Neuronal stem cell (in vitro differentiated cells): Measurements from ENCODE around the gene ALOX15B.

Source experiments
- DNase-seq: peaks from one replicate; pipeline ENCODE4 v3.0.0-alpha.2; 2013; ENCODE audit warnings: low spot score
- H2AFZ ChIP-seq: one replicate; pipeline ENCODE4 v1.6.1; 2013; ENCODE audit warnings: mild to moderate bottlenecking, low read length, inconsistent platforms
- H2AK5ac ChIP-seq: 2 replicates; pipeline ENCODE4 v1.6.1; 2013; ENCODE audit warnings: low read depth, mild to moderate bottlenecking, inconsistent platforms, low read length, moderate library complexity, mixed read lengths
- H2BK120ac ChIP-seq: 2 replicates; pipeline ENCODE4 v1.6.1; 2013; ENCODE audit warnings: low read depth, mild to moderate bottlenecking, inconsistent platforms, low read length, moderate library complexity, mixed read lengths
- H2BK12ac ChIP-seq: one replicate; pipeline ENCODE4 v1.6.1; 2013; ENCODE audit warnings: low read length, inconsistent platforms
- H2BK15ac ChIP-seq: 2 replicates; pipeline ENCODE4 v1.6.1; 2013; ENCODE audit warnings: mild to moderate bottlenecking, low read length, inconsistent platforms, mixed read lengths
- H2BK5ac ChIP-seq: one replicate; pipeline ENCODE4 v1.6.1; 2013; ENCODE audit warnings: inconsistent platforms, mild to moderate bottlenecking, low read length, moderate library complexity
- H3K14ac ChIP-seq: one replicate; pipeline ENCODE4 v1.6.1; 2013; ENCODE audit warnings: low read length, inconsistent platforms
- H3K18ac ChIP-seq: 2 replicates; pipeline ENCODE4 v1.6.1; 2013; ENCODE audit warnings: low read length, inconsistent platforms
- H3K23ac ChIP-seq: 2 replicates; pipeline ENCODE4 v1.6.1; 2013; ENCODE audit warnings: low read depth, mild to moderate bottlenecking, mixed read lengths, low read length, inconsistent platforms; ENCODE audit not compliant: poor library complexity
- H3K27ac ChIP-seq: replicated peaks from 3 replicates; pipeline ENCODE4 v1.5.1; 2013; ENCODE audit warnings: low read length, inconsistent platforms
- H3K27me3 ChIP-seq, 3 experiments: 2 replicates each; pipeline ENCODE4 v1.6.1; 2013; ENCODE audit warnings: low read length in 3 of 3, mild to moderate bottlenecking in 2 of 3, inconsistent platforms in 1 of 3, low read depth in 1 of 3, mixed read lengths in 1 of 3, moderate library complexity in 1 of 3; ENCODE audit not compliant: control insufficient read depth in 3 of 3, insufficient read depth in 3 of 3
- H3K36me3 ChIP-seq, 2 donors: replicated peaks in 1 of 2; 2 replicates each; pipeline ENCODE4 v1.6.1; 2013; ENCODE audit warnings: low read length in 2 of 2; ENCODE audit not compliant: control insufficient read depth in 2 of 2, insufficient read depth in 2 of 2
- H3K4ac ChIP-seq: 2 replicates; pipeline ENCODE4 v1.6.1; 2013; ENCODE audit warnings: inconsistent platforms, mild to moderate bottlenecking, low read length, moderate library complexity
- H3K4me1 ChIP-seq, 2 donors: 1 replicate in 1 of 2; 2 replicates in 1 of 2; pipeline ENCODE4 v1.6.1; 2013; ENCODE audit warnings: low read length in 2 of 2, low read depth in 1 of 2; ENCODE audit not compliant: control insufficient read depth in 2 of 2, insufficient read depth in 1 of 2
- H3K4me2 ChIP-seq: one replicate; pipeline ENCODE4 v1.6.1; 2013; ENCODE audit warnings: mild to moderate bottlenecking, low read length, inconsistent platforms; ENCODE audit not compliant: insufficient read depth, poor library complexity, severe bottlenecking
- H3K4me3 ChIP-seq, 2 donors: 2 replicates each; pipeline ENCODE4 v1.5.1; 2013; ENCODE audit warnings: low read length in 2 of 2, mild to moderate bottlenecking in 2 of 2, inconsistent platforms in 1 of 2, moderate library complexity in 1 of 2
- H3K79me1 ChIP-seq: one replicate; pipeline ENCODE4 v1.6.1; 2013; ENCODE audit warnings: low read depth, mild to moderate bottlenecking, inconsistent platforms, low read length, moderate library complexity
- H3K9ac ChIP-seq: one replicate; pipeline ENCODE4 v1.6.1; 2013; ENCODE audit warnings: mild to moderate bottlenecking, low read depth, low read length, inconsistent platforms; ENCODE audit not compliant: poor library complexity
- H3K9me3 ChIP-seq, 2 donors: replicated peaks in 1 of 2; 2 replicates each; pipeline versions ENCODE3 to v1.6.1; 2013; ENCODE audit warnings: low read length in 2 of 2, mild to moderate bottlenecking in 2 of 2, inconsistent platforms in 1 of 2, low read depth in 1 of 2, mixed read lengths in 1 of 2, moderate library complexity in 1 of 2; ENCODE audit not compliant: control insufficient read depth in 2 of 2, insufficient read depth in 1 of 2
- H4K8ac ChIP-seq: one replicate; pipeline ENCODE4 v1.6.1; 2013; ENCODE audit warnings: low read depth, mild to moderate bottlenecking, inconsistent platforms, low read length, moderate library complexity
- H4K91ac ChIP-seq: one replicate; pipeline ENCODE4 v1.6.1; 2013; ENCODE audit warnings: low read length, low read depth, mild to moderate bottlenecking, inconsistent platforms; ENCODE audit not compliant: poor library complexity
- WGBS, 2 donors: extraction: QIAGEN DNeasy Blood & Tissue Kit; methylation state at CpG; one replicate each; pipeline ENCODE4 v1.1.7; 2013; ENCODE audit warnings: missing lambda C conversion rate in 2 of 2, mixed read lengths in 1 of 2; ENCODE audit not compliant: insufficient read length in 2 of 2, insufficient replicate concordance in 1 of 2; ENCODE audit errors: extremely low coverage in 2 of 2; 5-methylcytosine and 5-hydroxymethylcytosine counted together

Gene ALOX15B

GRCh38 chr17:8002721-8003593 lies 35.9 kb upstream of the ALOX15B start:
- Histone ChIP-seq H4K91ac (no peak overlapping the region), H3K4me3 (peak overlapping the region in 1 of 2 donors; percentile 46), H3K9me3 (peaks cover 0 to 6% of the 10 kb centered on the region in 2 donors), H3K14ac (peak overlapping the region; percentile 75), H2BK15ac (peak overlapping the region; percentile 93), H3K4me1 (peaks cover 0 to 4% of the 10 kb centered on the region in 2 donors), H2BK5ac (peak overlapping the region; percentile 66), H3K4me2 (peak overlapping the region; percentile 66), H2AFZ (peak overlapping the region; percentile 75), H3K18ac (peak overlapping the region; percentile 92), H3K4ac (peak overlapping the region; percentile 84), H3K27me3 (peaks cover 5 to 73% (median 36%) of the 10 kb centered on the region in 3 experiments), H2BK12ac (peak overlapping the region; percentile 73), H2BK120ac (no peak overlapping the region), H4K8ac (no peak overlapping the region), H3K23ac (peak overlapping the region; percentile 92), H3K79me1 (no peaks in the 10 kb centered on the region), H3K27ac (no peak overlapping the region), H2AK5ac (peak overlapping the region; percentile 83), H3K9ac (peak overlapping the region; percentile 44), H3K36me3 (no peaks in the 10 kb centered on the region)
- no CpG with 5 or more reads among the region's 92 CpGs for WGBS, 2 donors
- DNase-seq = no peak

- peak overlapping the region; percentile 53 for H3K9ac ChIP-seq
- H4K91ac ChIP-seq = no peak overlapping the region
- H2BK120ac ChIP-seq = no peak overlapping the region
- peak overlapping the region; percentile 93 for H2BK12ac ChIP-seq
- H2BK15ac ChIP-seq = peak overlapping the region; percentile 93
- H2AFZ ChIP-seq = peak overlapping the region; percentile 75
- peaks cover 0 to 6% of the 10 kb centered on the region in 2 donors for H3K9me3 ChIP-seq
- peak overlapping the region; percentile 92 for H3K23ac ChIP-seq
- no peak overlapping the region for H4K8ac ChIP-seq
- no peak overlapping the region for H2BK5ac ChIP-seq
- DNase-seq = no peak
- no peak overlapping the region for H3K27ac ChIP-seq
- peaks cover 5 to 77% (median 36%) of the 10 kb centered on the region in 3 experiments for H3K27me3 ChIP-seq
- peak overlapping the region; percentile 75 for H3K14ac ChIP-seq
- peak overlapping the region; percentile 92 for H3K18ac ChIP-seq
- WGBS, 2 donors = no CpG with 5 or more reads among the region's 44 CpGs
- H3K79me1 ChIP-seq = no peaks in the 10 kb centered on the region
- H3K4me3 ChIP-seq = peak overlapping the region in 1 of 2 donors; percentile 46
- peak overlapping the region; percentile 24 for H3K4me2 ChIP-seq
- H3K4me1 ChIP-seq = peaks cover 0 to 4% of the 10 kb centered on the region in 2 donors
- no peaks in the 10 kb centered on the region for H3K36me3 ChIP-seq
- H3K4ac ChIP-seq = peak overlapping the region; percentile 84
- H2AK5ac ChIP-seq = no peak overlapping the region
Observed at GRCh38 chr17:8003594-8004181, 35.2 kb upstream of the ALOX15B start.

DNA sequence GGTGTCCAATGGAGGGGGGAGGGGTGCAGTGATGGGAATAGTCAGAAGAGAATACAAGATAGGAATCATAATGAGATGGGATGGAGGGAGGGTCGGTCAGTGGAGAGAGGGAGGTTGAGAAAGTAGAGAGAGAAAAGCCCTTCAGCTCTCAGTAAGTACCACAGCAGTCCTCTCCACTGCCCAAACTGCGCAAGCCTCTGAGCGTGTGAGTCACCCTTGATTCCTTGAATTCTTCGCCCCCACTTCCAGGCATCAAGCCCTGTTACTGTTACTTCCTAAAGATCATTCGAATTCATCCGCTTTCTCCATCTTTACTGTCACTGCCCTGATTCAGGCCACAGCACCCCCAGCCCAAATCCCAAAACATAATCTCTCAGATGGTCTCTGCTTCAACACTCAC lies 34.0 kb upstream of the ALOX15B start:
- H3K4me1 ChIP-seq = peaks cover 0 to 4% of the 10 kb centered on the region in 2 donors
- H3K9ac ChIP-seq = no peak overlapping the region
- no peak overlapping the region for H3K18ac ChIP-seq
- no peak overlapping the region for H2BK15ac ChIP-seq
- no peak overlapping the region for H3K23ac ChIP-seq
- no peaks in the 10 kb centered on the region for H3K79me1 ChIP-seq
- no peak overlapping the region for H4K91ac ChIP-seq
- peaks cover 5 to 80% (median 36%) of the 10 kb centered on the region in 3 experiments for H3K27me3 ChIP-seq
- DNase-seq = no peak
- H4K8ac ChIP-seq = no peak overlapping the region
- no peak overlapping the region for H3K4me3 ChIP-seq
- H2BK120ac ChIP-seq = no peak overlapping the region
- H2BK5ac ChIP-seq = no peak overlapping the region
- peaks cover 0 to 6% of the 10 kb centered on the region in 2 donors for H3K9me3 ChIP-seq
- no peak overlapping the region for H3K27ac ChIP-seq
- no peak overlapping the region for H2AFZ ChIP-seq
- H3K36me3 ChIP-seq = no peaks in the 10 kb centered on the region
- no peak overlapping the region for H3K14ac ChIP-seq
- no CpG with 5 or more reads among the region's 6 CpGs for WGBS, 2 donors
- no peak overlapping the region for H3K4me2 ChIP-seq
- no peak overlapping the region for H3K4ac ChIP-seq
- no peak overlapping the region for H2AK5ac ChIP-seq
- no peak overlapping the region for H2BK12ac ChIP-seq

DNA sequence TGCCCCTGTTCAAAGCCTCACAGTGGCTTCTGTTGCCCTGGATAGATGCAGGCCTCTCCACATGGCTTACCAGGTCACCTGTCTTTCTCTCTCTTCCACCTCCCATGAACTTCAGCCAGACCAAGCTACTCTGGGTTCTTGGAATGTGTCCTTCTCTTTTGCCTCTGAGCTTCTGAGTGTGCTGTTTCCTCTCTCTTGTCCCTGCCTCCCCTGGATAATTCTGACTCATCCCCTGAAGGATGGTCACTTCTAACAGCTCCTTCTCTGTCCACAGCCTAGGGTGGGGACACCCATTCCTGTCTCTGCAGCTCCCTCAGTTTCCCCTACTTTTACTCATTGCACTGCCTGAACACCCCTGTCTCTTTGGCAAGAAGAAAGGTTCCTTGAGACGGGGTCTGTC lies 33.5 kb upstream of the ALOX15B start:
- Histone ChIP-seq H3K9me3 (peaks cover 0 to 6% of the 10 kb centered on the region in 2 donors), H2AFZ (no peak overlapping the region), H2AK5ac (no peak overlapping the region), H2BK5ac (no peak overlapping the region), H3K4ac (no peak overlapping the region), H3K14ac (no peak overlapping the region), H3K4me3 (no peak overlapping the region), H2BK12ac (no peak overlapping the region), H4K91ac (no peak overlapping the region), H4K8ac (no peak overlapping the region), H2BK15ac (no peak overlapping the region), H3K79me1 (no peaks in the 10 kb centered on the region), H3K9ac (no peak overlapping the region), H3K36me3 (no peaks in the 10 kb centered on the region), H3K23ac (no peak overlapping the region), H3K4me2 (no peak overlapping the region), H3K18ac (no peak overlapping the region), H3K27ac (no peak overlapping the region), H2BK120ac (no peak overlapping the region), H3K4me1 (peaks cover 0 to 4% of the 10 kb centered on the region in 2 donors), H3K27me3 (peaks cover 5 to 84% (median 36%) of the 10 kb centered on the region in 3 experiments)
- no CpG with 5 or more reads among the region's 1 CpG for WGBS, 2 donors
- no peak for DNase-seq
